Large intestine (tissue), 3 donors: ENCODE data around the gene DCTN1. TPM values are rescaled to one million over a fixed set of nuclear protein-coding genes. Genes with fewer than 3 reads are reported as not detected.
A peak's percentile ranks its signal among the peaks of the same experiment; 100 is the strongest.

ENCODE experiments used
- DNase-seq, 2 donors: peaks; one replicate each; pipeline versions ENCODE4 v3.0.0 to v3.0.0-alpha.2; 2013
- H3K27ac ChIP-seq: one replicate; pipeline ENCODE4 v1.5.1; 2013; ENCODE audit warnings: low read length
- H3K27me3 ChIP-seq: 2 replicates; pipeline ENCODE4 v1.6.1; 2013; ENCODE audit warnings: low read length; ENCODE audit not compliant: control insufficient read depth, insufficient read depth
- H3K36me3 ChIP-seq: 2 replicates; pipeline ENCODE4 v1.6.1; 2013; ENCODE audit warnings: low read length; ENCODE audit not compliant: control insufficient read depth, insufficient read depth
- H3K4me1 ChIP-seq: one replicate; pipeline ENCODE4 v1.6.1; 2013; ENCODE audit warnings: low read length; ENCODE audit not compliant: control insufficient read depth, insufficient read depth
- H3K4me3 ChIP-seq: one replicate; pipeline ENCODE4 v1.5.1; 2013; ENCODE audit warnings: low read length
- H3K9me3 ChIP-seq: one replicate; pipeline ENCODE4 v1.6.1; 2013; ENCODE audit warnings: mild to moderate bottlenecking, low read depth, low read length, moderate library complexity; ENCODE audit not compliant: control insufficient read depth
- WGBS: methylation state at CpG from one replicate; pipeline ENCODE4 v1.1.5; 2013; ENCODE audit warnings: low lambda C conversion rate; ENCODE audit not compliant: insufficient coverage; 5-methylcytosine and 5-hydroxymethylcytosine counted together
- polyA plus RNA-seq: library from polyadenylated mRNA; unstranded; fragments of 120-200 nt; gene quantifications from one replicate; pipeline ENCODE4 v1.2.1, GENCODE V29; 2013

Gene DCTN1
- polyA plus RNA-seq, 1 donor = 90.7 TPM

GRCh38 chr2:74327627-74328026 lies 52.5 kb downstream of the DCTN1 start:
- DNase-seq = no peak
- Histone ChIP-seq H3K27me3 (no peaks in the 10 kb centered on the region), H3K36me3 (no peaks in the 10 kb centered on the region), H3K9me3 (no peaks in the 10 kb centered on the region), H3K4me3 (no peak overlapping the region), H3K27ac (no peak overlapping the region), H3K4me1 (no peaks in the 10 kb centered on the region)
- WGBS = 100% methylated on average over 1 of the region's 1 CpG

- Histone ChIP-seq H3K4me3 (no peak overlapping the region), H3K36me3 (no peaks in the 10 kb centered on the region), H3K4me1 (no peaks in the 10 kb centered on the region), H3K27ac (no peak overlapping the region), H3K9me3 (no peaks in the 10 kb centered on the region), H3K27me3 (no peaks in the 10 kb centered on the region)
- WGBS = 61% methylated on average over 3 of the region's 5 CpGs
- no peak for DNase-seq
Observed at GRCh38 chr2:74327199-74327598, 52.9 kb downstream of the DCTN1 start.

DNA sequence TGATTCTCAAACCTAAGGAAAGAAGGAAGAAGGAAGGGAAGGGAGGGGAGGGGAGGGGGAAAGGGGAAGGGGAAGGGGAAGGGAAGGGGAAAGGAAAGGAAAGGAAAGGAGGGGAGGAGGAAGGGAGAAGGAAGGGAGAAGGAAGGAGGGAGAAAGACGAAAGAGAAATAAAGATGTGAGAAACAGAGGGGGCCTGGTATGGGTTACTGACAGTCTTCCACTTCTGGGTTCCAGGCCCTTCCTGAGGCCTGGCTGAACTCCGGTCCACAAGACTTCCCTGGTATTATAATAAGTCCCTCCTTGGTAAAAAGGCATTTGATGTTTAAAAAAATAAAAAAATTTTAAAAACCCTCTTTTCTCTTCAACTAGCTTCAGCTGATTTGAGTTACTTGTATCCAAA lies 54.3 kb downstream of the DCTN1 start:
- no peak overlapping the region for H3K27ac ChIP-seq
- WGBS = 100% methylated on average over 1 of the region's 2 CpGs
- peaks cover 2% of the 10 kb centered on the region for H3K4me1 ChIP-seq
- no peak overlapping the region for H3K4me3 ChIP-seq
- no peaks in the 10 kb centered on the region for H3K36me3 ChIP-seq
- no peak for DNase-seq
- no peaks in the 10 kb centered on the region for H3K27me3 ChIP-seq
- H3K9me3 ChIP-seq = no peaks in the 10 kb centered on the region

GRCh38 chr2:74321737-74322136 lies 58.4 kb downstream of the DCTN1 start:
- Histone ChIP-seq H3K4me3 (no peak overlapping the region), H3K27ac (peak overlapping the region; percentile 17), H3K4me1 (peaks cover 2% of the 10 kb centered on the region), H3K27me3 (no peaks in the 10 kb centered on the region), H3K36me3 (no peaks in the 10 kb centered on the region), H3K9me3 (no peaks in the 10 kb centered on the region)
- WGBS = no CpG with 5 or more reads among the region's 2 CpGs
- peak; percentile 38 to 67 for DNase-seq

- no peak overlapping the region for H3K27ac ChIP-seq
- H3K27me3 ChIP-seq = no peaks in the 10 kb centered on the region
- no peak for DNase-seq
Observed at GRCh38 chr2:74317701-74318100, 62.4 kb downstream of the DCTN1 start.

GRCh38 chr2:74316627-74317295 lies 63.4 kb downstream of the DCTN1 start:
- peak in 1 of 2 donors; percentile 33 for DNase-seq
- Histone ChIP-seq H3K9me3 (no peaks in the 10 kb centered on the region), H3K4me1 (no peaks in the 10 kb centered on the region), H3K4me3 (no peak overlapping the region), H3K27me3 (no peaks in the 10 kb centered on the region), H3K36me3 (no peaks in the 10 kb centered on the region), H3K27ac (no peak overlapping the region)
- WGBS = 34% methylated on average over 3 of the region's 6 CpGs

More at GRCh38 chr2:74317701-74318100, 62.4 kb downstream of the DCTN1 start:
- Histone ChIP-seq H3K36me3 (no peaks in the 10 kb centered on the region), H3K4me3 (no peak overlapping the region), H3K9me3 (no peaks in the 10 kb centered on the region), H3K4me1 (peaks cover 2% of the 10 kb centered on the region)

- H3K27ac ChIP-seq = no peak overlapping the region
- no peaks in the 10 kb centered on the region for H3K4me1 ChIP-seq
- no peak for DNase-seq
- no peaks in the 10 kb centered on the region for H3K9me3 ChIP-seq
- H3K27me3 ChIP-seq = no peaks in the 10 kb centered on the region
- H3K36me3 ChIP-seq = no peaks in the 10 kb centered on the region
- no peak overlapping the region for H3K4me3 ChIP-seq
- WGBS = no CpG with 5 or more reads among the region's 5 CpGs
Observed at GRCh38 chr2:74314107-74314506, 66.0 kb downstream of the DCTN1 start.

GRCh38 chr2:74313497-74313896 lies 66.6 kb downstream of the DCTN1 start:
- DNase-seq = no peak
- Histone ChIP-seq H3K4me1 (no peaks in the 10 kb centered on the region), H3K27me3 (no peaks in the 10 kb centered on the region), H3K9me3 (no peaks in the 10 kb centered on the region), H3K27ac (no peak overlapping the region), H3K4me3 (no peak overlapping the region), H3K36me3 (no peaks in the 10 kb centered on the region)
- no CpG with 5 or more reads among the region's 2 CpGs for WGBS

DNA sequence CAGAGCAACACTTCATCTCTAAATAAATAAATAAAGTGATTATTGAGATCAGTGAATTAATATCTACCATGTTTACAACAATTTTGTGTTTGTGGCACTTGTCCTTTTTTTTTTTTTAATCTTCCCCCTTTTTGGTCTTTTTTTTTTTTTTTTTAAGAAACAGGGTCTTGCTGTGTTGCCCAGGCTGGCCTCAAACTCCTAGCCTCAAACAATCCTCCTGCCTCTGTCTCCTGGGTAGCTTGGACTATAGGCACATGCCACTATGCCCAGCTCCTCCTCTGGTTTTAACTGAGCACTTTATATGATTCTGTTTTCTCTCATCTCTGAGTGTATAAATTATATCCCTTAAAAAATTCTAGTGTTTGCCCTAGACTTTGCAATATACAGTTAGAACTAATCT lies 67.2 kb downstream of the DCTN1 start:
- no peak for DNase-seq
- Histone ChIP-seq H3K4me3 (no peak overlapping the region), H3K27me3 (no peaks in the 10 kb centered on the region), H3K36me3 (no peaks in the 10 kb centered on the region), H3K9me3 (no peaks in the 10 kb centered on the region), H3K4me1 (no peaks in the 10 kb centered on the region), H3K27ac (no peak overlapping the region)
